GM12873 (cell line): ENCODE measurements around the gene EPHA5.

Experiments
- CTCF ChIP-seq: IDR thresholded peaks from 2 replicates; pipeline ENCODE4 v1.5.1; 2012; ENCODE audit warnings: low read depth, mild to moderate bottlenecking, moderate library complexity, low read length, control low read depth; ENCODE audit not compliant: insufficient read depth; ENCODE audit errors: missing control alignments

The EPHA5 gene

GRCh38 chr4:65670331-65671031, at the start of gene EPHA5:
TSS of gene EPHA5 (minus strand) at chr4:65670489. CDS start at chr4:65669742, 747 bp downstream.
- TF ChIP-seq CTCF, result no peak

GRCh38 chr4:65719635-65720034, 49.3 kb upstream of the EPHA5 start:
- TF ChIP-seq CTCF, result no peak

GRCh38 chr4:65698631-65699030, 28.3 kb upstream of the EPHA5 start:
- TF ChIP-seq CTCF, result no peak

GRCh38 chr4:65696436-65696835, 26.1 kb upstream of the EPHA5 start:
- no peak for TF ChIP-seq CTCF

GRCh38 chr4:65671372-65671771, 1.1 kb upstream of the EPHA5 start:
- no peak for TF ChIP-seq CTCF

GRCh38 chr4:65670020-65670330, 314 bp downstream of the EPHA5 start:
- no peak for TF ChIP-seq CTCF

- no peak for TF ChIP-seq CTCF
Measured at GRCh38 chr4:65669111-65670019, 924 bp downstream of the EPHA5 start.
